Fibroblast of lung (primary cell): ENCODE measurements around the gene CHMP4B. TPM values are rescaled to one million over a fixed set of nuclear protein-coding genes. Genes with fewer than 3 reads are reported as not detected.

Experiments
- DNase-seq, 2 donors: peaks; one replicate each; pipeline versions ENCODE4 v3.0.0 to v3.0.0-alpha.2; 2010; ENCODE audit warnings: low read depth in 2 of 2
- H2AFZ ChIP-seq: 2 replicates; pipeline ENCODE4 v1.5.1; 2012; ENCODE audit warnings: low read length, control low read depth, inconsistent platforms
- H3K27ac ChIP-seq: 2 replicates; pipeline ENCODE4 v1.5.1; 2011; ENCODE audit warnings: low read length, control low read depth; ENCODE audit not compliant: insufficient read depth
- H3K27me3 ChIP-seq: 2 replicates; pipeline ENCODE4 v1.5.1; 2011; ENCODE audit warnings: mild to moderate bottlenecking, low read length; ENCODE audit not compliant: control insufficient read depth, insufficient read depth
- H3K36me3 ChIP-seq: 2 replicates; pipeline ENCODE4 v1.5.1; 2011; ENCODE audit warnings: low read length; ENCODE audit not compliant: control insufficient read depth, insufficient read depth
- H3K4me1 ChIP-seq: 2 replicates; pipeline ENCODE4 v1.5.1; 2011; ENCODE audit warnings: low read length; ENCODE audit not compliant: control insufficient read depth, insufficient read depth; ENCODE audit errors: extremely low read depth
- H3K4me2 ChIP-seq: 2 replicates; pipeline ENCODE4 v1.5.1; 2011; ENCODE audit warnings: low read length, control low read depth; ENCODE audit not compliant: insufficient read depth; ENCODE audit errors: extremely low read depth
- H3K4me3 ChIP-seq, 4 experiments: fragments of 200-600 bp in 1 of 4; sonication (generic) in 1 of 4; replicated peaks in 1 of 4; 2 replicates each; pipeline ENCODE4 v1.5.1; 2011 to 2016; ENCODE audit warnings: low read length in 4 of 4, low read depth in 3 of 4, mild to moderate bottlenecking in 3 of 4, control low read depth in 2 of 4, inconsistent platforms in 1 of 4, mixed read lengths in 1 of 4; ENCODE audit not compliant: insufficient read depth in 1 of 4; ENCODE audit errors: control extremely low read depth in 1 of 4
- H3K79me2 ChIP-seq: 2 replicates; pipeline ENCODE4 v1.5.1; 2012; ENCODE audit warnings: mild to moderate bottlenecking, low read length, inconsistent platforms; ENCODE audit not compliant: control insufficient read depth, insufficient read depth
- H3K9ac ChIP-seq: 2 replicates; pipeline ENCODE4 v1.5.1; 2011; ENCODE audit warnings: mild to moderate bottlenecking, low read length, control low read depth; ENCODE audit not compliant: insufficient read depth
- H3K9me3 ChIP-seq: 2 replicates; pipeline ENCODE4 v1.5.1; 2012; ENCODE audit warnings: low read depth, low read length; ENCODE audit not compliant: control insufficient read depth, insufficient read depth
- H4K20me1 ChIP-seq: 2 replicates; pipeline ENCODE4 v1.5.1; 2011; ENCODE audit warnings: low read length; ENCODE audit not compliant: control insufficient read depth, insufficient read depth; ENCODE audit errors: extremely low read depth
- EZH2 ChIP-seq: IDR thresholded peaks from 2 replicates; pipeline ENCODE4 v1.5.1; 2012; ENCODE audit warnings: low read length, control low read depth, mild to moderate bottlenecking; ENCODE audit errors: missing control alignments
- polyA plus RNA-seq, 2 donors: library from polyadenylated mRNA; depleted of rRNA in 1 of 2; stranded (reverse) in 1 of 2; unstranded in 1 of 2; fragments of >200 nt; gene quantifications; 2 replicates each; pipeline ENCODE4 v1.2.1, GENCODE V29; 2011 to 2012; ENCODE audit warnings: missing spikeins in 1 of 2
- total RNA-seq: library from RNA; depleted of rRNA; stranded (reverse); fragments of >200 nt; gene quantifications from 2 replicates; pipeline ENCODE4 v1.2.1, GENCODE V29; 2014
- TF ChIP-seq, protein P1 (sequence below), 2 donors: IDR thresholded peaks in 1 of 2; conservative IDR thresholded peaks in 1 of 2; 1 replicate in 1 of 2; 2 replicates in 1 of 2; pipeline ENCODE4 v1.5.1; 2011 to 2012; ENCODE audit warnings: low read length in 2 of 2, control low read depth in 1 of 2, inconsistent platforms in 1 of 2, low read depth in 1 of 2, mild to moderate bottlenecking in 1 of 2

Gene CHMP4B
- total and polyA plus RNA-seq, 2 donors (not counting 1 experiment from before 2014, with no cell fraction given): 26.3 to 83.2 TPM

- Histone ChIP-seq H3K9ac (no peak overlapping the region), H3K27me3 (peaks cover 2% of the 10 kb centered on the region), H4K20me1 (no peaks in the 10 kb centered on the region), H3K79me2 (no peaks in the 10 kb centered on the region), H3K4me1 (no peaks in the 10 kb centered on the region), H3K4me2 (no peak overlapping the region), H3K9me3 (no peaks in the 10 kb centered on the region), H3K36me3 (no peaks in the 10 kb centered on the region), H3K4me3 (no peak overlapping the region), H2AFZ (no peak overlapping the region), H3K27ac (no peak overlapping the region)
- no peak for DNase-seq
- no peak for TF ChIP-seq EZH2
- TF ChIP-seq, protein P1, sequence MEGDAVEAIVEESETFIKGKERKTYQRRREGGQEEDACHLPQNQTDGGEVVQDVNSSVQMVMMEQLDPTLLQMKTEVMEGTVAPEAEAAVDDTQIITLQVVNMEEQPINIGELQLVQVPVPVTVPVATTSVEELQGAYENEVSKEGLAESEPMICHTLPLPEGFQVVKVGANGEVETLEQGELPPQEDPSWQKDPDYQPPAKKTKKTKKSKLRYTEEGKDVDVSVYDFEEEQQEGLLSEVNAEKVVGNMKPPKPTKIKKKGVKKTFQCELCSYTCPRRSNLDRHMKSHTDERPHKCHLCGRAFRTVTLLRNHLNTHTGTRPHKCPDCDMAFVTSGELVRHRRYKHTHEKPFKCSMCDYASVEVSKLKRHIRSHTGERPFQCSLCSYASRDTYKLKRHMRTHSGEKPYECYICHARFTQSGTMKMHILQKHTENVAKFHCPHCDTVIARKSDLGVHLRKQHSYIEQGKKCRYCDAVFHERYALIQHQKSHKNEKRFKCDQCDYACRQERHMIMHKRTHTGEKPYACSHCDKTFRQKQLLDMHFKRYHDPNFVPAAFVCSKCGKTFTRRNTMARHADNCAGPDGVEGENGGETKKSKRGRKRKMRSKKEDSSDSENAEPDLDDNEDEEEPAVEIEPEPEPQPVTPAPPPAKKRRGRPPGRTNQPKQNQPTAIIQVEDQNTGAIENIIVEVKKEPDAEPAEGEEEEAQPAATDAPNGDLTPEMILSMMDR (conservative IDR thresholded peaks at IDR 0.05 in 1 of 2, IDR thresholded peaks at IDR 0.05 in 1 of 2; ENCODE audit: low read depth in 1 of 2, low read length in 2 of 2): no peak
Measured at GRCh38 chr20:33880396-33880795, 69.2 kb downstream of the CHMP4B start.

DNA sequence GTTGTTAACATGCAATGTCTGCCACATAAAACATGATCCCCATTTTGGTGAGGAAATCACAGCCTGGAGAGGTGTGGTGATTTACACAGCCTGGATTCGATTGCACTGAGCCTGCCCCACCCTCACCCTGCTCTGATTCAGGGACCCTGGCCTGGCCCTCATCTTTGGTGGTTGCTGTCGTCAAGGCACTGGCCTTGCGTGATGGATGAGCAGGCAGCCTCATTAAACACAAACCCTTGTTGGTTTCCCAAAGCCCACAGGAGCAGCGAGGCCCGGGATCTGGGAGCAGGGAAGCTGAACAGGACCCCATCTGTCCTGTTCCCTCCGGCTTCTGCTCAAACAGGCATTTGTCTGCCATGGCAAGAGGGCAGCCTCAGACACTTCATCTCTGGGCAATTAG, 70.8 kb downstream of the CHMP4B start:
- Histone ChIP-seq H3K27me3 (peaks cover 2% of the 10 kb centered on the region), H3K9ac (no peak overlapping the region), H3K36me3 (no peaks in the 10 kb centered on the region), H3K27ac (no peak overlapping the region), H3K9me3 (no peaks in the 10 kb centered on the region), H3K4me3 (no peak overlapping the region), H2AFZ (no peak overlapping the region), H3K4me2 (no peak overlapping the region), H4K20me1 (no peaks in the 10 kb centered on the region), H3K79me2 (no peaks in the 10 kb centered on the region), H3K4me1 (no peaks in the 10 kb centered on the region)
- no peak for DNase-seq
- TF ChIP-seq, protein P1 (conservative IDR thresholded peaks at IDR 0.05 in 1 of 2, IDR thresholded peaks at IDR 0.05 in 1 of 2; ENCODE audit: low read depth in 1 of 2, low read length in 2 of 2): no peak
- TF ChIP-seq EZH2: no peak

DNA sequence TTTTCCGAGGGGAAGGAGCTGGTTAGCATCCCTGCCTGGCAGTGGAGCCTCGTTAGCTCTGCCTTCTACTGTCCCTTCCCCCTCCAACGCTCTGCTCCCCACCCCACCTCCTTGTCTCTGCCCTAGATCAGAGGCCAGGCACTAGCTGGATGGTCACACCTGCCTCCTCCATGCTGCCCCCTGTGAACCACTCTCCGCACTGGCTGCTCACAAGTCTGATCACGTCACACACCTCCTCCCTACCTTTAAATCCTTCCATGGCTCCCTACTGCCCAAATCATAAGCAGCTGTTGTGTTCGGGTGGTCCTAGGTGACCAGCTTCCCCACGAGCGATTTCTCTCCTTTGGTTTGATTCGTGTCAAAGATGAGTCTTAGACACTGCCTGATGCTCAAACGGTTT, 71.3 kb downstream of the CHMP4B start:
- Histone ChIP-seq H3K27me3 (peaks cover 2% of the 10 kb centered on the region), H3K36me3 (no peaks in the 10 kb centered on the region), H3K9me3 (no peaks in the 10 kb centered on the region), H3K4me2 (no peak overlapping the region), H3K4me3 (no peak overlapping the region), H3K27ac (no peak overlapping the region), H3K9ac (no peak overlapping the region), H3K79me2 (no peaks in the 10 kb centered on the region), H4K20me1 (no peaks in the 10 kb centered on the region), H2AFZ (no peak overlapping the region), H3K4me1 (no peaks in the 10 kb centered on the region)
- TF ChIP-seq, protein P1 (conservative IDR thresholded peaks at IDR 0.05 in 1 of 2, IDR thresholded peaks at IDR 0.05 in 1 of 2; ENCODE audit: low read depth in 1 of 2, low read length in 2 of 2): no peak
- no peak for TF ChIP-seq EZH2
- no peak for DNase-seq
